Embryonic facial prominence (tissue), 1 donor: ENCODE data around the gene PLA2G4F.

Source experiments
- DNase-seq: peaks from one replicate; pipeline ENCODE4 v3.0.0-alpha.2; 2016; ENCODE audit errors: extremely low spot score

The PLA2G4F gene

DNA sequence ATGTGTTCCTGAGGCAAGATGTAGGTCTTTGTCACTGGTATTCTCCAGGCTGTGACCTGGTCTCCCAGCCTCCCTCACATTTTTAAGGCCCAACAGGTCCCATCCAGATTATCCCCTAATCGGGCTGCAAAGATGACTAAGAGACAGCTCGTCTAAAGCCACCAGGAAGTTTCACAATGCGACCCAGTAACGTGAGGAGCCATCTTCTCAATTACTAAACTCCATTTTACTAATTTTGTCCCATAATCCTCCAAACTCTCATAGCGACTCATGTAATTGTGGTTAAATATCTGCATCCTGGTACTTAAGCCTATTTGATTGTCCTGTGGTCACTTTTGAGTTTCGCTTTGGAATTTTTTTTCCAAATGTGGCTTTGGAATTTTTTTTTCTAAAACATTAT lies 8.7 kb upstream of the PLA2G4F start:
- DNase-seq: no peak

DNA sequence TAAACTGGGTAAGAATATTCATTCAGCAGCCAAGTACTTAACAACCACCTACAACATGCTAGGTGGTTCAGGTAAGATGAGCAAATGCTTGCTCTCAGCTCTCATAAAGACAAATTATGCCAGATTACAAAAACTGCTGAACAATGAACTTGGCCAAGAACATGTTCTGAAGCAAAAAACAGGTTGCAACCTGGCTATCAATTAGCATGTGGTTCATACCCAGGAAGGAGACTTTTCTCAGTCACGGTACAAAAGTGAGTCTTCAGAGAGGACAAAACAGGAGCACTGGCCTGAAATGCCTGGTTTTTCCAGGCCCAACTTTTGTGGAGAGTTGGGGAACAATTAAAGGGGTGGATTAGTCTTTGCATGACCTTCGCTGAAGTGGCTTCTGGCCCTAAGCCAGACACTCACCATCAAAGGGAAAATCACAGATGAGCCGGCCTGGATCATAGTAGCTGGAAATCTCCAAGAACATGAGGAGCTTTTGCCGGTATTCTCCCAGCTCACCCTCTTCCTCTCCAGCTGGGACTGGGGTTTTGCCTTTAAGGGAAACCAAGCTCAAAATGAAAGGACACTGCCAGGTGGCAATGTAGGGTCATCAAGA lies 7.6 kb upstream of the PLA2G4F start:
- DNase-seq: no peak

DNA sequence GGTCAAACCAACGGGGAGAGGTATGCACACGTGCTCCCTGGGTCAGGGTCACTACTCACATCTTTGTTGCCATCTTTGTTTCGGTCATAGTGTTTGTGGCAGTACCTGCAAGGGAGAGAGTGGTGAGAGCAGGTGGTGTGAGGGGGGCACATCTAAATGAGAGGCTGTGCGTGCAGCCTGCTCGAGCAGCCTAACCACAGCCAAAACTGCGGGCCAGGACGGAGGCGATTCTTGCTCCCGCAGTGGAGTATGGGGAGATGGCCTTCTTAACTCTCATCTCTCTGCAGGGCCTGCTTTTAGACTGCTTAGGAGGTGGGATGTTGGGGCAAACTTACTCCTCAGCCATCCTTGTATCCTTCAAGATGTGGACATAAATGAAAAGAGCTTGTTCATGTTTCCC lies 6.9 kb upstream of the PLA2G4F start:
- DNase-seq: no peak

DNA sequence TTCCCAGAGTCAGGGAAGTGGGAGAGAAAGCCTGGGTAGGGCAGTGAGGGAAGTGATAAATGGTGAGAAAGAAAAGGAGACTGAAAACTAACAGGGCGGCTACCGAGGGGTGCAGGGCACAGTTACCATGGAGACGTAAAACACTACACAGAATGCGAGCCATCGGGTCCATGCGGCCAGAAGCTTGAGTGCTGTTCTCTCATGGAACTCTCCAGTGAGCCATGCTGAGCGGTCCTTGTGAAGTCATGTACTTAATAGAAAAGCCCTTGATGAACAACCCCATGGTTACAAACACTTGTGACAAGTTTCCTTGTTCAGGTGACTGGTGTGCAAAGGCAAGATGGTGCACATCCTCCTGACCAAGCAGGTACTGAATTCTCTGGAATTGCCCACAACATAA lies 3.7 kb upstream of the PLA2G4F start:
- no peak for DNase-seq

DNA sequence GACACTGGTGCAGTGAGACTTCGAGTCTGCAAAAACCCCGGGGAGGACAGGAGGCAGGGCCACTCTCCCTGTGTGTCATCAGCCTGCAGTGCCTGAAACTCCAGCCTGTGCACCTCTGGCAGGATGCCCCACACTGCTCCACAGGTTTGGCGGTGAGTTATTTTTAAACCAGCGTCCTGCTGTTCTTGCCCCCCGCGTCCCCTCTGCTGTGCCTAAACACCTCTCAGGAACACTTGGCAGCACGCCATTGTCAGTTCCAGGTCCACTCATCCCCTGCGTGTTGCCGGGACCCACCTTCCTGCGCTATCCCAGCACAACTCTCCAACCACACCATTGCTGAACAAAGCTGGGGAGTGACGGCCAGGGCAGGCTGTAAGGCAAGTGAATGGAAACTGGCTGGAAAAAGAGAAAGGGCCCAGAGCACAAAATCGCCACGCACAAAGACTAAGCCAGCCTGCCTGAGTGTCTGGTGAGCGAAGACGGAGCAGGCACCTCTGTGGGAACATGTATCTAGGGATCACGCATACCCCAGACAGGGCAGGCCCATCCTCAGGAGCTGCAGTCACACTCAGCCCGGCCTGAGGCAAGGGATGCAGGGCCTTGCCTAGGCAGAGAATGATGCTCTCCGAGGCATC lies 3.1 kb upstream of the PLA2G4F start:
- DNase-seq: no peak

DNA sequence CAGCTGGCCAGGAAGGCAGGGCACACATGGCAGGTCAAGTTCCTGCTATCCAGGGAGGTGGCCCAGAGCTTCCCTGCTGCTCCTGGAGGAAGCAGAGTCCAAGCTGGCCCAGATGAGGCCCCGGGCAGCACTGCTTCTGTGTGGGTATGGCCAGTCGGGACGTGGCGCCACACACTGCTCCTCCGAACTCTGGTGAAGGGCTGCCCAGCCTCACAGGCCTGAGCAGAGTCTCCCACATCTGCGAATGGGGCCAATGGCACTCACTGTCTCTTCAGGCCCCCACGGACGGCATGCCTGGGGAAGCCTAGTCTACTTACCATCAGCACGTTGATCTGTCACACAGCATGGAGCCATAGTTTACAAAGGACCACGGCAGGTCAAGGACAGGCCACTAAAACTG lies 2.5 kb upstream of the PLA2G4F start:
- DNase-seq: no peak

DNA sequence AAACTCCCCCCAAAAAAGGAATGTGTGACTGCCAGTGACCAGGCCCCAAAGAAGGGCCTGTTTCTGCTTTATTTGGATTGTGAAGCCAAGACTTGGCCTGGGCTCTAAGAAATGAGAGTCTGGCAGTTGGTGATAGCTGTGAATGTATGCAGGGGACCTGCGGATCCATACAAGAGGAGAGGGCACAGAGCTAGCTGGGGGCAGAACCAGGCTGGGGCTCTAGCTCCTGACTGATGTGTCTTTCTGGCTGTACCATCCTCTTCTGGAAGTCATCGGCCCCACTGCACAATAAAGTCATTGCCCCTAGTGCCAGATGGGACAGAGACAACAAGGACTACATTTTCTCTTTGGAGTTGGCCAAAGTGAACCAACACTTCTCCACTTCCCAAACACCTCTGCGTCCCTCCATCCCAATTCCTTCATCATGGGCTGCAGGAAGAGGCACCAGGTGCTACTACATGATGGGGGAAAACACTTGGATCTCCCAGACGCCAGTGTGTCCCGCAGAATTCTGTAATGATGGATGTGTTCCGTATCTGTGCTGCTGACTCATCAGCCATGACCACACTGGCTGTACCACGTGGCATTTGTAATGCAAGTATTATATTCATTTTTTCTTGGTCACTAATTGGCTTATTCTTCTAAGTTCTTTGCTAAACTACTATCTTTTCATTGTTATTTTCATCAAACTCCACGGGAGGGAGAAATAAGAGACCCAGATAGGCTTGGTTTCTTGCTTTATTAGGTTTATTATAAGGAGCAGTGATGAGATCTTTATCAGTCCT lies 1.7 kb upstream of the PLA2G4F start:
- DNase-seq: no peak

DNA sequence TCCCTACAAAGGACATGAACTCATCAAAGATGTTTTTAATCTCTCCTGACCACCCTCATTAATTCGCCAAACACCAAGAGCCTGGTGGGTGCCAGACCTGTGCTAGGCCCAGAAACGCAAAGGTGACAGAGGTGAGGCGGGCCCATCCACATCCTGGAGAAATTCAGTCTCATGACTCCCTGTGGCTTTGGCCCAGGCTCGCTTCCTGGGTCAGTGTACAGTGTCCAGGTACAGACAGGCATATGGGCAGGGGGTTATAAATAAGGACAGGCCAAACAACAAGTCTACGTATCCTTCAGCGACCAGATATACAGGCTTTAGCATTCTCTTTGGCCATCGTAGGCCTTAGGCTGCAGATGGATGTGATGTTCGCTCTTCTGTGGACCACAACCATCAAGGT lies 945 bp upstream of the PLA2G4F start:
- no peak for DNase-seq

DNA sequence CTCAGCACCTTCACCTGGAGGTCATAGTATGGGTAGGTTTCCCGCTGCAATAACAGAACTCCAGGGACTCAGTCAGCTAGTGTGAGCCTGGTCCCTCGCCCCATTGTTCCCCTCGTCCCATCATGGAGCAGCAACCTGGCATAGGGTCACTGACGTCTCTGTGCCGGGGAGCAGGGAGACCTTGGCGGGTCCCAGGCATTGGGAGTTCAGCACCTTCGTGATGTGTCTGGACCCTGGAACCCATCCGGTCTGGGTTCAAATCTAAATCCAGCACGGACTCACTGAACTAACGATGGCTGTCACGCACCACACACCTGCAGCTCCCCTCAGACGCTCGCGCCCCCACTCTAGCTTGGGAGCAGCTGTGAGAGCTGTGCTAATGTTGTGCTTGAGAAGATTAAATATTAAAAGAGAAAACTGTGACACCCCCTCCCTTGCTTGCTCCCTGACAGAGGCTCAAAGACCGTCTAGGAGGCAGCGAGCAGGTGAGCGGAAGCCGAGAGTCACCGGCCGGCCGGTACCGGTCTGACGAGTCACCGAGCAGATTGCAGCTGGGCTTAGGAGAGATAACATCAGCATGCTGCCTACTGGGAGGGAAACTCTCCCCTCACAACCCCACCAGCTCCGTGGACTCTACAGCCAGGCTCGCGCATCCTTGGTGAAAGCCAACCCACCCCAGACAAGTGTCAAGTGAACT lies 742 bp downstream of the PLA2G4F start:
- no peak for DNase-seq

DNA sequence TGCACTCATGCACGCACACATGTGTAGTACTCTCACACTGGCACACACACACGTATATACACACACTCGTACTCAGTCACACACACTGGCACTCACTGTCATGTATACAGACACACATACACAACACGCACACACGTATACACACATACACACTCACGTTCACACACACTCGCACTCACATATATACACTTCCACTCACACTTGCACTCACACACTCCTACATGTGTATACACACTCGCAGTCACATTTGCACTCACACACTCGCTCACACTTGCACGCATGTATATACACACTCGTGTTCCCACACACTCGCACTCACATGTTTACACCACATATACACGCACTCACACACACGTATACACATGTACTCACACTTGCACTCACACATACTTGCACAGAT lies 1.5 kb downstream of the PLA2G4F start:
- DNase-seq: no peak

DNA sequence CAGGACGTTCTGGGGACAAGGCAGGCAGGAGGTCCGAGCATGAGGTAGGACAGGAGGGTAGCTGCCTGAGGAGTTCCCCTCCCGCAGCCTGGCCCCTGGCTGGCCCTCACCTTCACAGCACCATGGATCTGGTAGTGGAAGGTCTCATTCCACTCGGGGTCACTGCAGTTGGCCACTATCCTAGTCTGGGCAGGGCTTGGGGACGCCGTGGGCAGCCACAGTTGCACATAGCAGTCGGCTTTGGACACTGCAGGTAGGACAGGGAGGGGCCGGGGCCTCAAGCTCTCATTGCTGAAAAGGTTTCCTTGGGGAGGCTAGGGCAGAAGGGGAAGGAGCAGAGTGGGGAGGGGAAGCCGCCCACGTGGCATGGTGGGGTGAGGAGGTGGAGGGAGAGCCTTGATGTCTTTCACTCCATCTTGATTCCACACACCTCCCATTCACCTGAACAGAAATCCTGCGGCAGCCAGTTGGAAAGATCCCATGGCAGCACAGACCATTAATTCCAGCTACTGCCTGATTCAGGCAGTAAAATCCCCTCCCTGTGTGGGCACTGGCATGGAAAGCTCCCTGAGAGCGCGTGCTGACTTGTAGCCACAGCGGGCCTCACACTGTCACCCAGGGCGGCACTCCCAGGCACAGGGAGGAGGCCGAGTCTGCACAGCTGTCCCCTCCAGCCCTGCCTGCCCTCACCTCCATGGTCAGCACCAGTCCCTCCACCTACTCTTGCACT lies 2.1 kb downstream of the PLA2G4F start:
- DNase-seq: no peak

DNA sequence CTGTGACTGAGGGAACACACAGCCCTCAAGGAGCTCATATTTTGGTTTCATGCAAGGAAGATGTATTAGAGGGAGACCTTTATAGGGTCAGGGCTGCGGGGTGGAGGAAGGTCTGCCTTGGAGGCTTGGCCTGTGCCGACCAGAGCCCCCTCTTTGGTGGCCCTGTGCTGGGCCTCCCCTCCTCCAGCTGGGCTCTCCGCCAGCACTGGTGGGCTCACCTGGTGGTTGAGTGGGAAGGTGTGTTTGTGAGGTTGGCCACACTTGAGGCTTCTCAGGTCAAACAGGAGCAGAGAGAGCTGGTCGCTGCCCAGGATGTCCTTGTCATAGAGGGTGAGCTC lies 2.6 kb downstream of the PLA2G4F start:
- no peak for DNase-seq

DNA sequence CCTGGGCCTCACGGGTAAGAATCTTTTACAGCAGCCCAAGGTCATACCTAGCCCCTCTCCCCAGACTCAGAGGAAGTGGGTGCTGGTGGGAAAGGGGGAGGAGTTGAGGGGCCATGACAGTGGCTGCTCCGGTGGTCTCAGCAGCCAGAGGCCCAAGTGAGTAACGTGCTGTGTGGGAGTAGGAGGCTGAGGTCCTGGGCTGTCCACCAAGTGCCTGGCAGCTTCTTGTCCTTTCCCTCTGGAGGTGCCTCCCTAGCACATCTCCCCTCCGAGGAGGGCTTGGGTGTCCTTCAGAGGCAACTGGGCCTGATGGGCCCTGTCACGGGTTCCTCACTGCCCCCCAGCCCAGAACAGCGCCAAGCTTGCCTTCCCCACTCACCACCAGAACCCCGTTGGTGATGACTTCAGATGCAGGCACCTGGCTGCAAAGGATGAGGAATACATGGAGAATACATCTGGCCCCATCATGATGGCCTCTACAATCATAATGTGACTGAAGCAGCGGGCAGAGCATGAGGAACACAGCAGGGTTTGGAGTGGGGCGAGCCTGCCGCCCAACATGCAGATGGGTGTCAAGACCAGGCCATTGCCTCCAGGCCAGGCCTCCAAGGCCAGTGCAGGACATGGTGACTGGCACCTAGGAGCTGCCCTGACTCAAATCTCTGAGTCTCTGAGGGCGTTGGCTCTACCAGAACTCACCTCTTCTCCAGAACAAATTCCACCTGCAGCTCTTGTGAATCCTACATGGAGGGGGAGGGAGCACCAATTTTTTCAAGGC lies 3.3 kb downstream of the PLA2G4F start:
- DNase-seq: no peak

DNA sequence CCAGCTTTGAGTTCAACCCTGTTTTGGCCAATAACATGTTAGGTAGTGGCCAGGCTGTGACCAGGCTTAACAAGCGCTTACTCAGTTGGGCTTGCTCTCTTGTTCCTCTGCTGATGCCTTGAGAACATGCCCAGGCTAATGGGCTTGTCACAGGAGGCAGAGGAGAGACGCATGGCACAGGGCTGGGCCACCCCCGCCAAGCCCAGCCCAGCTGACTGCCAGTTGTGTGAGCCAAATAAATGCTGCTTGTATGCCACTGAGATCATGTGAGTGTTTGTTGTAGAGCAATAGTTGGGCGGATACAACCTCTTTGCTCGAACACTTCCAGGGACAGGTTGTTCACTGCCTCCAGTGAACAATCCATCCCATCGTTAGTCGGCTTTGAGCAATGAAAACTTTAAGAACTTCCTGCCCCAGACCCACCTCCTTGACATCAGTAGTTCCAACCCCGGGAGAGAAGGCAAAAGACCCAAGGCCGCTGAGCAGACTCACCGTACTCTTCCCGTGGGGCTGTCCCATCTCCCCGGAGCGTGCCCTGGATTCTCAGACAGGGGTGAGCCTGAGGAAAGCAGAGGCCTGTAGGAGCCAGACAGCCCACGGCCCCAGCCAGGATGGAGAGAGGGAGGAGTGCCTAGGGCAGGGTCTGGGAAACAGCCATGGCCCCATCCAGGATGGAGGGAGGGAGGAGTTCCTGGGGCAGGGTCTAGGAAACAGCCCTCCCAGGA lies 4.1 kb downstream of the PLA2G4F start:
- no peak for DNase-seq

DNA sequence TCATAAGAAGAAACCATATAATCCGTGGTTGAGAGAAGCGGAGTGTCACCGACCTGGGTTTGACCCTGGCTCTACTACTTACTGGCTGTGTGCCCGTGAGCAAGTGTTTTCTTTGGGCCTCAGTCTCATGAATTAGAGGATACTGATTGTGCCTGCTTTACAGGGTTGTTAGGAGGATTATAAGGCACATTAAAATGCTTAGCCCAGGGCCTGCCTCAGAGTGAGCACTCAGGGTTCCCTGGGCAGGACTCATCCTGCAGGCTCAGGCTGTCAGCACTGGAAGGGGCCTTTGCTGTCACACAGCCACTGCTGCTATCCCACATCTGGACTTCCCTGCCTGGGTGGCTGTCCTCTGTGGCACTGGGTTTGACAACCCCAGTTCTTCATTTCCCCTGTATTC lies 4.7 kb downstream of the PLA2G4F start:
- no peak for DNase-seq

DNA sequence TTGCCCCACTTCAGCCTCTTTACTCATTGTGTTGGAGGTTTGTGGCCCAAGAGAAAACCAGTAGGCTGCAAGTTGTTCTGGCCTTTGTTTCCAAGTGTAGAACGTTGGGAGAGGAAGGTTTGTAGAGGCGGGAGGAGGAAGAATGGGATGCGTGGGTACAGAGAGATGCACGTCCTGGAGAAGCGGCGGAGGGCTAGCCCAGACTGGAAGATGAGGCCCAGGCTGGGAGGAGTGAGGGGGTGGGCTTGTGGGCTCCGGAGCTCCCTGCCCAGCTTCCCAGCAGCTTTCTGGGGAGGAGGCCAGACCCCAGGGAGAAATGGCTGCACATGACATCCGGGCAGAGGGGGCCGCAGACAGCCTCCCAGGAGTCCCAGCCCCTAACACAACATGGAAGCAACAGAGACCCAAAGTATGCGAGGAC lies 5.3 kb downstream of the PLA2G4F start:
- no peak for DNase-seq

DNA sequence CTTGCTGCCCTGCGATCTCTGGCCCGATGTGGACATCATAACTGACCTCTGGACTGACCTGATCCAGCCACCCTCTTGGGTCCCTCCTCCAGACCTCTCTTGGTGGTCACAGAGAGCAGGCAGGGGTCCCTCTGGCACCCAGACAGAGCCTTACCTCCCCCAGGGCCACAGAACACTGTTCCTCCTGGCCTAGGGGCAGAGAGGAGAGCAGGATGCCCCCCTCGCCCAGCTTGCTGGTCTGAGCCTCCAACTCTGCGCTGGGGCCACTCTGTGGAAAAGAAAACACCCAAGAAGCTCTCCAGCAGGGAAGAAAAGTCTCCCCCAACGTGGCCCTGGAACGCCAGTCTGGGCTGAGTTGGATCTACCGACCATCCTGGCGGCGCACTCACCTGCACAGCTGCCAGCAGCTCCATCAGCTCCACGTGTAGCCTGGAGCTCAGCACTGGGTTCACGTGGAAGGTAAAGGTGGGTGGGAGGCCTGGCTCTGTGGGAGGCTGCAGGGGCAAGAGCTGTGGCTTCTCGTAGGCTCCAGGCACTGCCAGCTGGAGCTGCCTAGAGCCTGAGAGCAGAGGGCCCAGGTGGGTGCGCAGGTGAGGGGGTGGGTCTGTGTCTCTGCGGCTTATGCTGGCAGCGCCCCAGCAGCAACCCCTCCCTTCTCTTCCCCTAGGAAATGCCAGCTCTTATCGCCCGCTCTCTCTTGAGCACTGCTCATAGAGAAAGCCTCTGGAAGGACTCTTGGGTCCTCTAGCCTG lies 6.0 kb downstream of the PLA2G4F start:
- no peak for DNase-seq

DNA sequence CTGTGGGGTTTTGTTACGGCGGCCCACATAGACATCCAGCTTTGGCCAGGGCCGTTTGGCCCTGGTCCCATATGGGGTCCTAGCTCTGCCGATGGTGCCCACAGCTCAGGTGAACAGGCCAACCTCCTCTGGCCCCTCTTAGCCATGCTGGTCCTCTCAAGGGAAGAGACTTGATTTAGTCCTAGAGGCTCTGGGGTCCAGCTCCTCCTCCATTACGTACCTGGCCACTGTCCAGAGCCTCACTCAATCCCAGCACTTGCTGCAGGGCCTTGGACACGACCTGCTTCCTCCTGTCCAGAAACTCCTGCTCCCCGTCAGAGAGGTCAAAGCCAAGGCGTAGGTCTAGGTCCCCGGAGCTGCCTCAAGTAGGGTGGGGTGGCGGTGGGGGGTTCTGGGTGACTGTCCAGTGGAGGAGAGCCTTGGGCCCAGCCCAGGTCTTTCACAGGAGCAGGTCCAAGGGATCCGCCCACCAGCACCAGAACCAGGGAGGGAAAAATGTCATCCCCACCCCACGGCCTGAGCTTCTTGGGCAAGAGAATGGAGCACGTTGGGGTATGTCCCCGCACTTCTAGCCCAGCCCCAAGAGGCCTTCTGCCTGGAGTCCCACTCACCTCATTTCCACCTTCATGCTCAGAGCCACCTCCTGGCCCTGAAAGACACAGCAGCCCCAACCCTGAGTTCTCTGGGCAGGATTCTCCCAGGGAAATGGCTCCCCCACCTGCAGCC lies 6.8 kb downstream of the PLA2G4F start:
- DNase-seq: no peak

DNA sequence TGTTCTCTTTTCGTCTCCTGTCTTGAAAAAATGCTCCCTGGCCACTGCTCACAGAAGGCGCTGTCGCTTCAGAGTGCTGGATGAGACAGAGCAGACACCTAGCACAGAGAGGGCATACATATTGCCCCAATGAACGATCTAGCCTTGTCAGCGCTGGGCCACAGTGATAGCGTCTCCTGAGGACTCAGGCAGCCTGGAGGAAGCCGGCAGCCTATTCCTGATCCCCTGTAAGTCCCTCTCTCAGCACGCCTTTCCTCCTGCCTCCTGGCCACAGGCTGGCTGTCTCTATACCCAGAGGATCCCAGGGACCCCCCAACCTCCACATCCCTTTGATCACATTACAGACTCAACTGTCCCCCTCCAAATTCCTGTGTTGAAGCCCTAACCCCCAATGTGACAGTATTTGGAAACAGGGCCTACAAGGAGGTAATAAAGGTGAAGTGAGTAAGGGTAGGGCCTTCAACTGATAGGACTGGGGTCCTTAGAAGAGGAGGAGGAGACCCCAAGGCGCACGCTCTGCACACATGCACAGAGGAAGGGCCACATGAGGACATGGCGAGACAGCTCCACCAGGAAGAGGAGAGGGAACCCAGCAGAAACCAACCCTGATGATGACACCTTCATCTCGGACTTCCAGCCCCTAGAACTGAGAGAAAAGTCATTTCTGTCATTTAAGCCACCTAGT lies 7.5 kb downstream of the PLA2G4F start:
- DNase-seq: no peak
